Mesendoderm (in vitro differentiated cells): ENCODE measurements around the gene PTPRG.

ENCODE experiments used
- DNase-seq: peaks from one replicate; pipeline ENCODE4 v3.0.0; 2013
- H2AK5ac ChIP-seq: 2 replicates; pipeline ENCODE4 v1.6.1; 2013; ENCODE audit warnings: low read length, inconsistent platforms
- H2BK120ac ChIP-seq: 2 replicates; pipeline ENCODE4 v1.6.1; 2013; ENCODE audit warnings: low read depth, mild to moderate bottlenecking, low read length, moderate library complexity, mixed read lengths
- H2BK15ac ChIP-seq: replicated peaks from 2 replicates; pipeline ENCODE4 v1.6.1; 2013; ENCODE audit warnings: low read depth, mild to moderate bottlenecking, moderate library complexity
- H2BK5ac ChIP-seq: 2 replicates; pipeline ENCODE4 v1.6.1; 2013; ENCODE audit warnings: low read length, inconsistent platforms
- H3K18ac ChIP-seq: 2 replicates; pipeline ENCODE4 v1.6.1; 2013; ENCODE audit warnings: mild to moderate bottlenecking, low read length, mixed read lengths
- H3K23ac ChIP-seq: one replicate; pipeline ENCODE4 v1.6.1; 2013; ENCODE audit warnings: low read length
- H3K27ac ChIP-seq: 2 replicates; pipeline ENCODE4 v1.5.1; 2013; ENCODE audit warnings: low read depth, mild to moderate bottlenecking, inconsistent platforms, low read length, moderate library complexity
- H3K27me3 ChIP-seq: 2 replicates; pipeline ENCODE4 v1.6.1; 2013; ENCODE audit warnings: low read length, control low read depth, mild to moderate bottlenecking, inconsistent platforms; ENCODE audit not compliant: insufficient read depth, poor library complexity
- H3K36me3 ChIP-seq: 2 replicates; pipeline ENCODE4 v1.6.1; 2013; ENCODE audit warnings: low read length, inconsistent platforms; ENCODE audit not compliant: control insufficient read depth, insufficient read depth
- H3K4ac ChIP-seq: one replicate; pipeline ENCODE4 v1.6.1; 2013; ENCODE audit warnings: low read depth, mild to moderate bottlenecking, low read length, moderate library complexity
- H3K4me1 ChIP-seq: 2 replicates; pipeline ENCODE4 v1.6.1; 2013; ENCODE audit warnings: low read depth, low read length, inconsistent platforms; ENCODE audit not compliant: control insufficient read depth
- H3K4me2 ChIP-seq: 2 replicates; pipeline ENCODE4 v1.6.1; 2013; ENCODE audit warnings: low read length
- H3K4me3 ChIP-seq: 2 replicates; pipeline ENCODE4 v1.5.1; 2013; ENCODE audit warnings: mild to moderate bottlenecking, low read length
- H3K56ac ChIP-seq: one replicate; pipeline ENCODE4 v1.6.1; 2013; ENCODE audit warnings: low read length
- H3K79me1 ChIP-seq: 2 replicates; pipeline ENCODE4 v1.6.1; 2013; ENCODE audit warnings: low read length, inconsistent platforms
- H3K79me2 ChIP-seq: 2 replicates; pipeline ENCODE4 v1.6.1; 2013; ENCODE audit warnings: mild to moderate bottlenecking, low read length; ENCODE audit not compliant: control insufficient read depth, insufficient read depth
- H3K9ac ChIP-seq: 2 replicates; pipeline ENCODE4 v1.6.1; 2013; ENCODE audit warnings: low read length, inconsistent platforms
- H4K5ac ChIP-seq: one replicate; pipeline ENCODE4 v1.6.1; 2013; ENCODE audit warnings: low read length
- H4K8ac ChIP-seq: one replicate; pipeline ENCODE4 v1.6.1; 2013; ENCODE audit warnings: low read depth, mild to moderate bottlenecking, control low read depth, low read length, moderate library complexity
- WGBS: extraction: QIAGEN DNeasy Blood & Tissue Kit; methylation state at CpG from one replicate; pipeline ENCODE4 v1.1.7; 2013; ENCODE audit warnings: low lambda C conversion rate, missing lambda C conversion rate; ENCODE audit not compliant: insufficient coverage; ENCODE audit errors: extremely low coverage; 5-methylcytosine and 5-hydroxymethylcytosine counted together

Gene PTPRG

GRCh38 chr3:62316525-62316924, 755.2 kb downstream of the PTPRG start:
- no peaks in the 10 kb centered on the region for H3K79me1 ChIP-seq
- H4K5ac ChIP-seq, result no peak overlapping the region
- no peak overlapping the region for H3K23ac ChIP-seq
- H3K36me3 ChIP-seq, result no peaks in the 10 kb centered on the region
- no peak overlapping the region for H2AK5ac ChIP-seq
- H3K4me3 ChIP-seq, result no peak overlapping the region
- peaks cover 3% of the 10 kb centered on the region for H3K4me1 ChIP-seq
- no CpG with 5 or more reads among the region's 1 CpG for WGBS
- H3K9ac ChIP-seq, result no peak overlapping the region
- no peak overlapping the region for H3K56ac ChIP-seq
- H2BK5ac ChIP-seq, result no peak overlapping the region
- H3K4ac ChIP-seq, result no peak overlapping the region
- H2BK120ac ChIP-seq, result no peak overlapping the region
- no peak overlapping the region for H3K18ac ChIP-seq
- no peak overlapping the region for H3K27ac ChIP-seq
- no peaks in the 10 kb centered on the region for H3K27me3 ChIP-seq
- no peak overlapping the region for H4K8ac ChIP-seq
- H3K79me2 ChIP-seq, result no peaks in the 10 kb centered on the region
- no peak overlapping the region for H3K4me2 ChIP-seq
- DNase-seq, result no peak
- H2BK15ac ChIP-seq, result no peak overlapping the region

- Histone ChIP-seq H3K9ac (peak overlapping the region; percentile 66), H3K23ac (no peak overlapping the region), H3K56ac (peak overlapping the region; percentile 68), H3K4me3 (peak overlapping the region; percentile 50), H3K4me2 (peak overlapping the region; percentile 70), H3K79me2 (no peaks in the 10 kb centered on the region), H3K18ac (no peak overlapping the region), H4K8ac (no peak overlapping the region), H2AK5ac (no peak overlapping the region), H4K5ac (peak overlapping the region; percentile 88), H2BK15ac (no peak overlapping the region), H3K4ac (no peak overlapping the region), H2BK120ac (no peak overlapping the region), H3K79me1 (no peaks in the 10 kb centered on the region), H3K27me3 (no peaks in the 10 kb centered on the region), H3K4me1 (peaks cover 3% of the 10 kb centered on the region), H2BK5ac (no peak overlapping the region), H3K36me3 (no peaks in the 10 kb centered on the region), H3K27ac (no peak overlapping the region)
- DNase-seq, result no peak
- WGBS, result no CpG with 5 or more reads among the region's 12 CpGs
Measured at GRCh38 chr3:62318365-62318751, 757.0 kb downstream of the PTPRG start.

- Histone ChIP-seq H3K4ac (no peak overlapping the region), H3K9ac (peak overlapping the region; percentile 73), H3K23ac (no peak overlapping the region), H4K8ac (no peak overlapping the region), H2BK15ac (no peak overlapping the region), H3K4me2 (peak overlapping the region; percentile 97), H3K27me3 (no peaks in the 10 kb centered on the region), H3K18ac (no peak overlapping the region), H4K5ac (peak overlapping the region; percentile 88), H3K4me3 (peak overlapping the region; percentile 91), H2BK5ac (no peak overlapping the region), H3K27ac (no peak overlapping the region), H3K79me2 (no peaks in the 10 kb centered on the region), H3K79me1 (no peaks in the 10 kb centered on the region), H2AK5ac (no peak overlapping the region), H3K56ac (peak overlapping the region; percentile 86), H3K36me3 (no peaks in the 10 kb centered on the region), H3K4me1 (peaks cover 3% of the 10 kb centered on the region), H2BK120ac (no peak overlapping the region)
- peak; percentile 93 for DNase-seq
- no CpG with 5 or more reads among the region's 60 CpGs for WGBS
Measured at GRCh38 chr3:62318752-62319569, 757.6 kb downstream of the PTPRG start.

- no CpG with 5 or more reads among the region's 7 CpGs for whole genome bisulfite sequencing
Measured at GRCh38 chr3:62319570-62320243, 758.3 kb downstream of the PTPRG start.

GRCh38 chr3:62323241-62323640, 761.9 kb downstream of the PTPRG start:
- WGBS, result no CpG with 5 or more reads among the region's 1 CpG
- no peak overlapping the region for H2BK5ac ChIP-seq
- H3K36me3 ChIP-seq, result no peaks in the 10 kb centered on the region

More at GRCh38 chr3:62319570-62320243, 758.3 kb downstream of the PTPRG start:
- no peak overlapping the region for H3K4me2 ChIP-seq
- H3K23ac ChIP-seq, result no peak overlapping the region
- no peaks in the 10 kb centered on the region for H3K79me1 ChIP-seq
- no peak overlapping the region for H2BK15ac ChIP-seq
- no peak overlapping the region for H2BK120ac ChIP-seq
- H4K5ac ChIP-seq, result no peak overlapping the region
- H2BK5ac ChIP-seq, result no peak overlapping the region
- no peaks in the 10 kb centered on the region for H3K27me3 ChIP-seq
- H3K18ac ChIP-seq, result no peak overlapping the region
- H3K4me1 ChIP-seq, result peaks cover 3% of the 10 kb centered on the region
- H2AK5ac ChIP-seq, result no peak overlapping the region
- no peak overlapping the region for H3K4ac ChIP-seq
- no peak overlapping the region for H3K27ac ChIP-seq
- H3K56ac ChIP-seq, result no peak overlapping the region
- H3K4me3 ChIP-seq, result no peak overlapping the region
- DNase-seq, result no peak
- no peaks in the 10 kb centered on the region for H3K79me2 ChIP-seq
- no peaks in the 10 kb centered on the region for H3K36me3 ChIP-seq
- no peak overlapping the region for H4K8ac ChIP-seq
- no peak overlapping the region for H3K9ac ChIP-seq

More at GRCh38 chr3:62323241-62323640, 761.9 kb downstream of the PTPRG start:
- Histone ChIP-seq H3K56ac (no peak overlapping the region), H2BK120ac (no peak overlapping the region), H3K4ac (no peak overlapping the region), H2BK15ac (no peak overlapping the region), H3K27ac (no peak overlapping the region), H3K27me3 (no peaks in the 10 kb centered on the region), H3K18ac (no peak overlapping the region), H2AK5ac (no peak overlapping the region), H3K79me2 (no peaks in the 10 kb centered on the region), H3K4me2 (no peak overlapping the region), H4K5ac (no peak overlapping the region), H3K23ac (no peak overlapping the region), H3K4me1 (peaks cover 2% of the 10 kb centered on the region), H3K9ac (no peak overlapping the region), H3K4me3 (no peak overlapping the region), H3K79me1 (no peaks in the 10 kb centered on the region), H4K8ac (no peak overlapping the region)
- DNase-seq, result no peak
